SKM-1 treated with dmso at 0.1 percent for 144 hours (cell line): ENCODE data around the gene MRPL49.
A peak's percentile ranks its signal among the peaks of the same experiment; 100 is the strongest.

Experiments used
- DNase-seq: peaks from one replicate; lab custom pipeline; 2025; ENCODE audit not compliant: unreplicated experiment; lab: John Stamatoyannopoulos, UW

MRPL49 gene

GRCh38 chr11:65121865-65122696 lies at the start of gene MRPL49, which contains the start of gene FAU:
Gene MRPL49, plus strand, starts transcription at chr11:65122321. Its CDS starts 26 bp downstream, at chr11:65122347.
Gene FAU, minus strand, starts transcription at chr11:65122134. Its CDS starts 321 bp downstream, at chr11:65121813.
- DNase-seq: peak; percentile 97

- DNase-seq: no peak
Measured at GRCh38 chr11:65072631-65072966, 49.5 kb upstream of the MRPL49 start.

- DNase-seq: no peak
Measured at GRCh38 chr11:65077451-65077850, 44.7 kb upstream of the MRPL49 start.

- peak; percentile 33 for DNase-seq
Measured at GRCh38 chr11:65078151-65078550, 44.0 kb upstream of the MRPL49 start.

GRCh38 chr11:65078786-65079342 lies 43.3 kb upstream of the MRPL49 start:
- no peak for DNase-seq

- DNase-seq: no peak
Measured at GRCh38 chr11:65083134-65083833, 38.8 kb upstream of the MRPL49 start.

GRCh38 chr11:65083834-65084597 lies 38.1 kb upstream of the MRPL49 start, which contains the start of the genes CDCA5 and ZFPL1:
Gene CDCA5, minus strand, starts transcription at chr11:65084040. Its CDS starts 62 bp downstream, at chr11:65083978.
Gene ZFPL1, plus strand, starts transcription at chr11:65084222. Its CDS starts 477 bp downstream, at chr11:65084699.
- DNase-seq: peak; percentile 96

GRCh38 chr11:65084598-65085375 lies 37.3 kb upstream of the MRPL49 start:
- DNase-seq: no peak

- no peak for DNase-seq
Measured at GRCh38 chr11:65085446-65085845, 36.7 kb upstream of the MRPL49 start.

GRCh38 chr11:65086809-65087208 lies 35.3 kb upstream of the MRPL49 start:
- no peak for DNase-seq

GRCh38 chr11:65087216-65087615 lies 34.9 kb upstream of the MRPL49 start:
- DNase-seq: no peak

GRCh38 chr11:65087827-65088226 lies 34.3 kb upstream of the MRPL49 start:
- no peak for DNase-seq

- DNase-seq: no peak
Measured at GRCh38 chr11:65089621-65090020, 32.5 kb upstream of the MRPL49 start.

- DNase-seq: no peak
Measured at GRCh38 chr11:65090628-65091027, 31.5 kb upstream of the MRPL49 start.

- no peak for DNase-seq
Measured at GRCh38 chr11:65095427-65095826, 26.7 kb upstream of the MRPL49 start.

- DNase-seq: peak; percentile 85
Measured at GRCh38 chr11:65095974-65096806, 25.9 kb upstream of the MRPL49 start, which contains the start of gene VPS51. Gene VPS51, plus strand, starts transcription at chr11:65096214. Its CDS starts 37 bp downstream, at chr11:65096251.

- DNase-seq: no peak
Measured at GRCh38 chr11:65096926-65097325, 25.2 kb upstream of the MRPL49 start.

- DNase-seq: no peak
Measured at GRCh38 chr11:65100674-65101350, 21.3 kb upstream of the MRPL49 start.
